SK-N-MC (cell line): ENCODE measurements around the gene ANKRD11.

ENCODE experiments used
- EZH2 ChIP-seq: fragments of 200-600 bp; sonication (generic); IDR thresholded peaks from one replicate; pipeline ENCODE4 v1.6.1; 2017; ENCODE audit warnings: antibody characterized with exemption
- POLR2AphosphoS5 ChIP-seq: IDR thresholded peaks from 2 replicates; pipeline ENCODE4 v1.6.1; 2012; ENCODE audit warnings: mild to moderate bottlenecking, low read depth, low read length, borderline replicate concordance

- TF ChIP-seq EZH2 (no peak), POLR2AphosphoS5 (no peak)
These were observed 181.7 kb downstream of the ANKRD11 start for GRCh38 chr16:89308391-89309333.
